C4-2B (cell line): ENCODE data around the gene CA10.

ENCODE experiments used
- CTCF ChIP-seq: fragments of 450-650 bp; conservative IDR thresholded peaks from 2 replicates; pipeline ENCODE4 v1.5.1; 2017; ENCODE audit warnings: mild to moderate bottlenecking
- ZFX ChIP-seq: fragments of 450-650 bp; IDR thresholded peaks from 2 replicates; pipeline ENCODE4 v1.6.1; 2017

GRCh38 chr17:52143542-52143941, 15.0 kb downstream of the CA10 start:
- no peak for TF ChIP-seq CTCF
- no peak for TF ChIP-seq ZFX
